GOT3 (cell line): ENCODE results near the gene RBM19.

Experiments used
- DNase-seq: peaks from one replicate; lab custom pipeline; 2025; ENCODE audit warnings: mixed read lengths; lab: John Stamatoyannopoulos, UW

RBM19 gene

GRCh38 chr12:113931517-113931916 lies 34.6 kb downstream of the RBM19 start:
- DNase-seq, result no peak

- DNase-seq, result no peak
Measured at GRCh38 chr12:113930249-113930648, 35.9 kb downstream of the RBM19 start.

- DNase-seq, result no peak
Measured at GRCh38 chr12:113929312-113929989, 36.7 kb downstream of the RBM19 start.

- no peak for DNase-seq
Measured at GRCh38 chr12:113926788-113927187, 39.3 kb downstream of the RBM19 start.

GRCh38 chr12:113924341-113924740 lies 41.8 kb downstream of the RBM19 start:
- no peak for DNase-seq

- DNase-seq, result no peak
Measured at GRCh38 chr12:113923251-113923650, 42.9 kb downstream of the RBM19 start.

- no peak for DNase-seq
Measured at GRCh38 chr12:113921430-113921829, 44.7 kb downstream of the RBM19 start.

GRCh38 chr12:113919791-113920190 lies 46.3 kb downstream of the RBM19 start:
- no peak for DNase-seq

- no peak for DNase-seq
Measured at GRCh38 chr12:113918306-113918705, 47.8 kb downstream of the RBM19 start.

GRCh38 chr12:113917393-113917792 lies 48.7 kb downstream of the RBM19 start:
- DNase-seq, result no peak

GRCh38 chr12:113914806-113915205 lies 51.3 kb downstream of the RBM19 start:
- no peak for DNase-seq

GRCh38 chr12:113914176-113914575 lies 51.9 kb downstream of the RBM19 start:
- DNase-seq, result no peak

GRCh38 chr12:113912760-113913329 lies 53.3 kb downstream of the RBM19 start:
- DNase-seq, result no peak

GRCh38 chr12:113911971-113912759 lies 54.0 kb downstream of the RBM19 start:
- DNase-seq, result no peak

- DNase-seq, result no peak
Measured at GRCh38 chr12:113910751-113911272, 55.3 kb downstream of the RBM19 start.

GRCh38 chr12:113909776-113910420 lies 56.2 kb downstream of the RBM19 start:
- no peak for DNase-seq

GRCh38 chr12:113908584-113909100 lies 57.5 kb downstream of the RBM19 start:
- no peak for DNase-seq

GRCh38 chr12:113907446-113908180 lies 58.5 kb downstream of the RBM19 start:
- DNase-seq, result no peak

- no peak for DNase-seq
Measured at GRCh38 chr12:113906411-113907200, 59.5 kb downstream of the RBM19 start.

GRCh38 chr12:113905829-113906228 lies 60.3 kb downstream of the RBM19 start:
- no peak for DNase-seq
